Stimulated activated CD4-positive, alpha-beta T cell treated with anti-CD3 and anti-CD28 coated beads, Interleukin-2, amount 100 ng/mL, for 4 hours (primary cell): ENCODE results near the gene HDAC11.
"Not testable (repeated sequence)": the region's sequence is repeated elsewhere in the genome, so short reads cannot be mapped to it uniquely, and the experiment has no call there.

Experiments
- DNase-seq: peaks from one replicate; pipeline ENCODE4 v3.0.0-alpha.2; 2020; ENCODE audit warnings: low read depth

HDAC11 gene, protein sequence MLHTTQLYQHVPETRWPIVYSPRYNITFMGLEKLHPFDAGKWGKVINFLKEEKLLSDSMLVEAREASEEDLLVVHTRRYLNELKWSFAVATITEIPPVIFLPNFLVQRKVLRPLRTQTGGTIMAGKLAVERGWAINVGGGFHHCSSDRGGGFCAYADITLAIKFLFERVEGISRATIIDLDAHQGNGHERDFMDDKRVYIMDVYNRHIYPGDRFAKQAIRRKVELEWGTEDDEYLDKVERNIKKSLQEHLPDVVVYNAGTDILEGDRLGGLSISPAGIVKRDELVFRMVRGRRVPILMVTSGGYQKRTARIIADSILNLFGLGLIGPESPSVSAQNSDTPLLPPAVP

GRCh38 chr3:13479582-13480339, at the start of gene HDAC11:
TSS of gene HDAC11 (plus strand) at chr3:13480306. CDS start at chr3:13480348, 42 bp downstream.
- peak; percentile 94 for DNase-seq

DNA sequence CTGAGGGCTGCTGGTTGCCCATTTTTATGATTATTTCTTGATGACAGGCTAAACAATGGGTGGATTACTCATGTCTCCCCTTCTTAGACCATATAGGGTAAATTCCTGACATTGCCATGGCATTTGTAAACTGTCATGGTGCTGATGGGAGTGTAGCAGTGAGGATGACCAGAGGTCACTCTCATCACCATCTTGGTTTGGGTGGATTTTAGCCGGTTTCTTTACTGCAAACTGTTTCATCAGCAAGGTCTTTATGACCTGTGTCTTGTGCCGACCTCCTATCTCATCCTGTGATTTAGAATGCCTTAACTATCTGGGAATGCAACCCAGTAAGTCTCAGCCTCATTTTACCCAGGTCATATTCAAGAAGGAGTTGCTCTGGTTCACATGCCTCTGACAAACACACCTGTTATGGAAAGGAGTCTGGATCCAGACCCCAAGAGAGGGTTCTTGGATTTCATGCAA, 49.7 kb upstream of the HDAC11 start:
- DNase-seq, result not testable (repeated sequence)

- no peak for DNase-seq
Observed at GRCh38 chr3:13432093-13432492, 48.0 kb upstream of the HDAC11 start.

GRCh38 chr3:13433912-13434311, 46.2 kb upstream of the HDAC11 start:
- no peak for DNase-seq

DNA sequence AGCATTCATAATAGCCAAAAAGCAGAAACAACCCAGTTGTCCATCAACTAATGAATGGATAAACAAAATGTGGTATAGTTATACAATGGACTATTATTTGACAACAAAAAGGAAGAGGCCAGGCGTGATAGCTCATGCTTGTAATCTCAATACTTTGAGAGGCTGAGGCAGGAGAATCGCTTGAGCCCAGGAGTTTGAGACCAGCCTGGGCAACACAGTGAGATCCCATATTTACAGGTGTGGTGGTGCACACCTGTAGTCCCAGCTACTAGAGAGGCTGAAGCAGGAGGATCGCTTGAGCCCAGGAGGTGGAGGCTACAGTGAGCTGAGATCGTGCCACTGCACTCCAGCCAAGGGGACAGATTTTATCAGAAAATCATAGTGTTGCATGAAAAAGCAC, 43.9 kb upstream of the HDAC11 start:
- not testable (repeated sequence) for DNase-seq

DNA sequence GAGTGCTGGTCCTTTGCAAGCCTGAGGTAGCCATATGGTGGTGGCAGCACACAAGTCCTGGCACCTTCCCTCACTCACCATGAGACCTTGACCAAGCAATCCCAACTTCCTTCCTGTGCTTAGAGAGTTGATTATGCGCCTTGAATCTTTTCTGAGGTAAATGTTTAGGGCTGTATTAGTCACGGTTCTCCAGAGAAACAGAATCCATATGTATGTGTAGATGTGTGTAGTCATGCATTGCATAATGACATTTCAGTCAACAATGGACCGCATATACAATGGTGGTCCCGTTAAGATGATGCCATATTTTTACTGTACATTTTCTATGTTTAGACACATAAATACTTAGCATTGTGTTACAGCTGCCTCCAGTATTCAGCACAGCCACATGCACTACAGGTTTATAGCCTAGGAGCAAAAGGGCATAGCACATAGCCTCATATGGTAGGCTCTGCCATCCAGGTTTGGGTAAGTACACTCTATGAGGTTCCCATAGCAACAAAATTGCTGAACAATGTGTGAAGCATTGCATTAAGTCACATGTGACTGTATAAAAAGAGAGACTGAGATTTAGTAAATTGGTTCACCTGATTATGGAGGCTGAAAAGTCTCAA, 39.8 kb upstream of the HDAC11 start:
- DNase-seq, result no peak

DNA sequence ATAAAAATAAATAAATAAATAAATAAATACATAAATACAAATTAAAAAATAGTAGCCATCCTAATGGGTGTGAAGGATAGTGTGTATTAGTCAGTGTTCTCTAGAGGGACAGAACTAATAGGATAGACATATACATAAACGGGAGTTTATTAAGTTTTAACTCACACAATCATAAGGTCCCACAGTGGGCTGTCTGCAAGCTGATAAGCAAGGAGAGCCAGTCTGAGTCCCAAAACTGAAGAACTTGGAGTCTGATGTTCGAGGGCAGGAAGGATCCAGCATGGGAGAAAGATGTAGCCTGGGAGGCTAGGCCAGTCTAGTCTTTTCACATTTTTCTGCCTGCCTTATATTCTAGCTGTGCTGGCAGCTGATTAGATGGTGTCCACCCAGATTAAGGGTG, 37.2 kb upstream of the HDAC11 start:
- DNase-seq, result not testable (repeated sequence)

GRCh38 chr3:13451301-13451673, 28.8 kb upstream of the HDAC11 start:
- DNase-seq, result no peak

- peak; percentile 22 for DNase-seq
Observed at GRCh38 chr3:13452490-13453335, 27.4 kb upstream of the HDAC11 start.

DNA sequence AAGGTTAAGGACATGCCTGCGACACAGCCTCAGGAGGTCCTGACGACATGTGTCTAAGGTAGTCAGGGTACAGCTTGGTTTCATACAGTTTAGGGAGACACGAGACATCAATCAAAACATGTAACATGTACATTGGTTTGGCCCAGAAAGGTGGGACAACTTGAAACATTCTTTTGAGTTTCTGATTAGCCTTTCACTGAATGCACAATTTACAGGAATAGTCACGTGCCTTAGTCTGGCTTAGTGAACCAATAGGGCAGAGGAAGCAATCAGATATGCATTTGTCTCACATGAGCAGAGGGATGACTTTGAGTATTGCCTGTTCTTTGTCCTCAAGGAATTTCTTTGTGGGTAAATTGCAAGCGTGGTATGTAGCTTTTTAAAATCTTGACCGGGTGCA, 24.5 kb upstream of the HDAC11 start:
- no peak for DNase-seq

DNA sequence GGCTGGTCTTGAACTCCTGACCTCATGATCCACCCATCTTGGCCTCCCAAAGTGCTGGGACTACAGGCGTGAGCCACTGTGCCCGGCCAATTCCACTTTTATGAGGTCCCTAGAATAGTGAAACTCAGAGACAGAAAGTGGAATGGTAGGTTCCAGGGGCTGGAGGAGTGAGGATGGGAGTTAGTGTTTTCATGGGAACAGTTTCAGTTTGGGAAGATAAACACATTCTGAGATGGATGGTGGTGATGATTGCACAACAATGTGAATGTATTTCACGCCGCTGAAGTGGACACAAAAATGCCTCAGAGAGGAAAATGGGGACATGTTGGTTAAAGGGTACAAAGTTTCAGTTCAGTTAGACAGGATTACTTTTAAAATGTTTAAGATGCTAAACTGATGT, 22.5 kb upstream of the HDAC11 start:
- DNase-seq, result no peak

- no peak for DNase-seq
Observed at GRCh38 chr3:13459605-13460340, 20.3 kb upstream of the HDAC11 start.

DNA sequence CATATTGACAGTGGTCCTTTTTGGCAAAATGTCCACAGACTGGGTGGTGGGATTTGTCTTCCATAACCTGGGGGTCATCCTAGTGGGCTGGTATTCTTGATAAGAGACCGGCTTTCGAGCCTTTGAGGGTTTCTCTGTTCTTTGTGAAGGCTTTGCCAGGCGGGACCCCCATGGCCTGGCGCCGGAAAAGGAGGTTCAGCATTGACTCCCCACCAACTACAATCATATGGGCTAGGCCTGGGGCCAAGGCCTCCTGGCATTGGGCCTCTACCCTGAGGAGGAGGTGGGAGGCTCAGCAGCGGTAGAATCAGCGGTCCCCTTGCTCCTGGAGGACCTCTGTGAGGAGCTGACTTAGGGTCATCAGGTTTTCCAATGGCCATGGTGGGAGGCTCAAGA, 19.8 kb upstream of the HDAC11 start:
- no peak for DNase-seq

DNA sequence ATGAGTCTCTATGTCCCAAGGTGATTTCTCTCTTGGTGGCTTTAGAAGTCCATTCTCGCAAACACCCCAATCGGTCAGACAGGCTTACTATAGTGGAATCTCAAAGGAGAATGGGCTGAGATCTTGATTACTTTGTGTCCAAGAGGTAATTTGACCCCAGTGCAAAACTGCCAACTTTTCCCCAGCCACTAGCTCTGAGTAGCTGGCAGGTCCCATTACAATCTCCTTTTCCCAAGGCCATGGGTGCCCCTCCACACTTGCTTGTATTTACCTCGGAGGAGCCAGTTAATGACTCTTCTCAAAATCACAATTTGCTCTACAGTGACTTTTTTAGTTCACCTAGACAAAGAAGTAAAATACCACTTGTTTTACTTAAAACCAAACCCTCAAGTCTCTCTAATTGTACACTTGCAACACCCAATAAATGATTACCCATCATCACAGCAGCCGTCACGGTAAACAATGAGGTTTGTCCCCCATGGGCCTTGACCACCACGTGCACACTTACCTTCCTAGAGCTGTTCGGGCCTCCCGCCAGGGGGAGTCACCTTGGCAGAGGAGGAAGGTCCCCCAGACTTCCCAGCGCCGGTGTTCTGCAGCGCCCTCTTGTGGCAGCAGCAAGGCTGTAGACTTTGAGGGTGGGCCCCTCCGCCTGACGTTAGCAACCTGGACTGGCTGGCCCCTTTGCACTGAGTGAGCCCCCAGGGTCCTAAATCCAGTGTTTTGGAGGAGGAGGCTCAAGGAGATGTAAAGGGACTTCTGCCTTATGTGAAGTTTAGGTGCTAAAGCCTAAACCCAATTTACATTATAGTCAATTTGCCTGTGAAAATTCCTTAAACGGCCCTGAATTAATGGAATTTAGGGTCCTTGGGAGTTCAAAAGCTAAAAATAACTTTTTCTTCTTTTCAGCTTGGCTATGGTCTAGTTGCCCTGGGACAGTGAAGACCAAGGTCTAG, 18.7 kb upstream of the HDAC11 start:
- peak; percentile 47 for DNase-seq

- DNase-seq, result no peak
Observed at GRCh38 chr3:13462125-13462629, 17.9 kb upstream of the HDAC11 start.

- no peak for DNase-seq
Observed at GRCh38 chr3:13462822-13463221, 17.3 kb upstream of the HDAC11 start.

- no peak for DNase-seq
Observed at GRCh38 chr3:13463618-13464400, 16.3 kb upstream of the HDAC11 start.

GRCh38 chr3:13465236-13465873, 14.8 kb upstream of the HDAC11 start:
- no peak for DNase-seq

DNA sequence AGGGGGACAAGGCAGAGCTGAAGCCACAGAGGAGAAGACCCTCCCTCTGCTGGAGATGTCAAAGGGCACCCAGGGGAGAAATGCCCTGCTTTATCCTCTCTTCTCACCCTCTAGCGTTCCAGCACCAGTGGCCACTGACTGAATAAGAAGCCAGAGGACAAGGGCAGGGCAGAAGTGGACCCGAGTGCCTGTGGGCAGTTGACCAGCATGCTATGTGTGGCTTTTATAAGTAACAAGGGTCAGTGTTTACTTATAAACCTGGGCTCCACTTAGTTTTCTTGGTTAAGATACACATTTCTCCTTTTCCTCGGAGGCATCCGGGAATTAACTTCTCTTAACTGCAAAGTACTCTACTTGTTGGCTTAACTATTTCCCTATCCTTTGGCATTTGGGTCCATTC, 13.3 kb upstream of the HDAC11 start:
- no peak for DNase-seq
